ENCODE data around the gene FAM162A. TPM values are rescaled to one million over a fixed set of nuclear protein-coding genes. Genes with fewer than 3 reads are reported as not detected.

FAM162A gene
- total RNA-seq, 1 donor from 2014 or later, result 14.3 TPM

GRCh38 chr3:122395582-122395981 lies 11.6 kb downstream of the FAM162A start:
- Histone ChIP-seq H3K4me3 (ENCODE audit: low read depth, low read length) (no peak overlapping the region), H3K36me3 (ENCODE audit: control insufficient read depth, insufficient read depth, low read length) (no peaks in the 10 kb centered on the region), H3K27me3 (ENCODE audit: control insufficient read depth, insufficient read depth, low read length) (no peaks in the 10 kb centered on the region)
- no peak for DNase-seq (ENCODE audit: low read depth)
- no peak for TF ChIP-seq CTCF (IDR thresholded peaks at IDR 0.05; ENCODE audit: insufficient read depth, low read length, poor library complexity, severe bottlenecking)

- H3K36me3 ChIP-seq (ENCODE audit: control insufficient read depth, insufficient read depth, low read length), result no peaks in the 10 kb centered on the region
- no peak overlapping the region for H3K4me3 ChIP-seq (ENCODE audit: low read depth, low read length)
- no peaks in the 10 kb centered on the region for H3K27me3 ChIP-seq (ENCODE audit: control insufficient read depth, insufficient read depth, low read length)
- TF ChIP-seq CTCF (IDR thresholded peaks at IDR 0.05; ENCODE audit: insufficient read depth, low read length, poor library complexity, severe bottlenecking), result no peak
- DNase-seq (ENCODE audit: low read depth), result no peak
Measured at GRCh38 chr3:122396511-122396910, 12.5 kb downstream of the FAM162A start.

- DNase-seq (ENCODE audit: low read depth), result no peak
- Histone ChIP-seq H3K27me3 (ENCODE audit: control insufficient read depth, insufficient read depth, low read length) (no peaks in the 10 kb centered on the region), H3K36me3 (ENCODE audit: control insufficient read depth, insufficient read depth, low read length) (no peaks in the 10 kb centered on the region), H3K4me3 (ENCODE audit: low read depth, low read length) (no peak overlapping the region)
- TF ChIP-seq CTCF (IDR thresholded peaks at IDR 0.05; ENCODE audit: insufficient read depth, low read length, poor library complexity, severe bottlenecking), result no peak
Measured at GRCh38 chr3:122397201-122397600, 13.2 kb downstream of the FAM162A start.

DNA sequence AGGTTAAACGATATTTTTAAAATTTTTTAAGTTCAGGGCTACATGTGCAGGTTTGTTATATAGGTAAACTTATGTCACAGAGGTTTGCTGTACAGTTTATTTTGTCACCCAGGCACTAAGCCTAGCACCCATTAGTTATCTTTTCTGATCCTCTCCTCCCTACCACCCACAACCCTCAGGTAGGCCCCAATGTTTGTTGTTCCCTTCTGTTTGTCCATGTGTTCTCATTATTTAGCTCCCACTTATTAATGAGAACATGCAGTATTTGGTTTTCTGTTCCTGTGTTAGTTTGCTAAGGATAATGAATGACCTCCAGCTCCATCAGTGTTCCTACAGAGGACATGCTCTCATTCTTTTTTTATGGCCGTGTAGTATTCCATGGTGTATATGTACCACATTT lies 14.9 kb downstream of the FAM162A start:
- Histone ChIP-seq H3K27me3 (ENCODE audit: control insufficient read depth, insufficient read depth, low read length) (no peaks in the 10 kb centered on the region), H3K36me3 (ENCODE audit: control insufficient read depth, insufficient read depth, low read length) (no peaks in the 10 kb centered on the region), H3K4me3 (ENCODE audit: low read depth, low read length) (no peak overlapping the region)
- DNase-seq (ENCODE audit: low read depth), result no peak
- TF ChIP-seq CTCF (IDR thresholded peaks at IDR 0.05; ENCODE audit: insufficient read depth, low read length, poor library complexity, severe bottlenecking), result no peak

DNA sequence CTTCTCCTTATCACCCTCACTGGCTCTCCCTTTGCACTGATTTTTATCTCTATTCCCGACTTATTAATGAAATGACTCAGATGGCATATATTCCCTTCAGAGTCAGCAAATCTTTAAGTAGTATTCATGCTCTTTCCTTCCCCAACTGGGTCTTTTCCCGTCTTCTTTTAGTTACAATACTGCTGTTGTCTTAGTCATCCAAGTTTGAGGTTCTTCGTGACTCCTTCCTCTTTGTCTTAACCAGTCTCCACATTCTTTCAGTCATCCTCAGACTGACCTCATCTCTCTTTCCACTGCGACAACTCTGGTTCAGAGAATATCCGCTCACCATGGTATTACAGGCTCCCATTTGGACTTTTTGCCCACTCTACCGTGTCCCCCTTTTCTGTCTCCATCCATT lies 19.5 kb downstream of the FAM162A start:
- H3K27me3 ChIP-seq (ENCODE audit: control insufficient read depth, insufficient read depth, low read length), result no peaks in the 10 kb centered on the region
- no peak for DNase-seq (ENCODE audit: low read depth)
- no peak overlapping the region for H3K4me3 ChIP-seq (ENCODE audit: low read depth, low read length)
- no peak for TF ChIP-seq CTCF (IDR thresholded peaks at IDR 0.05; ENCODE audit: insufficient read depth, low read length, poor library complexity, severe bottlenecking)
- no peaks in the 10 kb centered on the region for H3K36me3 ChIP-seq (ENCODE audit: control insufficient read depth, insufficient read depth, low read length)

- peaks cover 1% of the 10 kb centered on the region for H3K36me3 ChIP-seq (ENCODE audit: control insufficient read depth, insufficient read depth, low read length)
- TF ChIP-seq CTCF (IDR thresholded peaks at IDR 0.05; ENCODE audit: insufficient read depth, low read length, poor library complexity, severe bottlenecking), result no peak
Measured at GRCh38 chr3:122405015-122405414, 21.0 kb downstream of the FAM162A start.

More at GRCh38 chr3:122405015-122405414, 21.0 kb downstream of the FAM162A start:
- Histone ChIP-seq H3K27me3 (ENCODE audit: control insufficient read depth, insufficient read depth, low read length) (no peaks in the 10 kb centered on the region), H3K4me3 (ENCODE audit: low read depth, low read length) (no peak overlapping the region)
- no peak for DNase-seq (ENCODE audit: low read depth)
